Panc1 (cell line): ENCODE results near the gene PIP4K2A. TPM values are rescaled to one million over a fixed set of nuclear protein-coding genes. Genes with fewer than 3 reads are reported as not detected.

Source experiments
- ATAC-seq: fragments of 200-7000 bp; cut with Tn5 transposase; 2 replicates; pipeline ENCODE4 v1.9.1; 2020; ENCODE audit warnings: mild to moderate bottlenecking, moderate library complexity
- BruUV-seq: library from RNA; stranded (reverse); fragments of 400-500 nt; replicated peaks from 2 replicates; lab custom pipeline; 2021; lab: Mats Ljungman, UMichigan
- CTCF ChIA-PET: fragments of 300-600 bp; sonication (Branson Sonifier 250); formaldehyde crosslinking; loops from one replicate; lab custom pipeline; 2022; ENCODE audit warnings: antibody characterized with exemption; lab: Charles Lee
- POLR2A ChIA-PET: fragments of 300-600 bp; sonication (Branson Sonifier 250); formaldehyde crosslinking; loops from one replicate; lab custom pipeline; 2022; ENCODE audit warnings: antibody characterized with exemption; lab: Charles Lee
- DNase-seq: peaks from one replicate; pipeline ENCODE4 v3.0.0-alpha.2; 2010; ENCODE audit warnings: low read depth, low spot score
- H3K27ac ChIP-seq: 2 replicates; pipeline ENCODE4 v1.5.1; 2011; ENCODE audit warnings: mild to moderate bottlenecking, low read length, inconsistent platforms
- H3K27me3 ChIP-seq: fragments of 200-500 bp; sonication (Bioruptor generic); 2 replicates; pipeline ENCODE4 v1.6.0; 2014; ENCODE audit warnings: low read length, inconsistent platforms; ENCODE audit not compliant: control insufficient read depth, insufficient read depth
- H3K36me3 ChIP-seq: fragments of 200-500 bp; sonication (Bioruptor generic); 2 replicates; pipeline ENCODE4 v1.5.1; 2014; ENCODE audit warnings: inconsistent platforms, mild to moderate bottlenecking, low read length, moderate library complexity; ENCODE audit not compliant: control insufficient read depth, insufficient read depth
- H3K4me1 ChIP-seq: 2 replicates; pipeline ENCODE4 v1.5.1; 2011; ENCODE audit warnings: inconsistent platforms, mild to moderate bottlenecking, low read length, moderate library complexity; ENCODE audit not compliant: control insufficient read depth, insufficient read depth
- H3K4me3 ChIP-seq, 2 experiments: 2 replicates each; pipeline ENCODE4 v1.5.1; 2011 to 2012; ENCODE audit warnings: low read depth in 2 of 2, low read length in 2 of 2, mild to moderate bottlenecking in 2 of 2, inconsistent platforms in 1 of 2, moderate library complexity in 1 of 2
- H3K9me3 ChIP-seq: fragments of 200-500 bp; sonication (Bioruptor generic); 2 replicates; pipeline ENCODE4 v1.5.1; 2014; ENCODE audit warnings: low read depth, mild to moderate bottlenecking, inconsistent platforms, low read length, moderate library complexity; ENCODE audit not compliant: control insufficient read depth, insufficient read depth
- POLR2AphosphoS5 ChIP-seq: IDR thresholded peaks from 2 replicates; pipeline ENCODE4 v1.6.1; 2012; ENCODE audit warnings: mild to moderate bottlenecking, low read depth, low read length, moderate library complexity
- SIN3A ChIP-seq: IDR thresholded peaks from 2 replicates; pipeline ENCODE4 v1.6.1; 2012; ENCODE audit warnings: low read depth, mild to moderate bottlenecking, low read length, moderate library complexity, borderline replicate concordance; ENCODE audit not compliant: insufficient read depth
- TCF7L2 ChIP-seq: IDR thresholded peaks from 2 replicates; pipeline ENCODE4 v1.6.1; 2011; ENCODE audit warnings: mild to moderate bottlenecking, low read depth, low read length, inconsistent platforms
- in situ Hi-C: cut with HindIII; loops from 2 replicates; pipeline ENCODE4 v1.10.0; 2016; ENCODE audit warnings: low sequenced_read_pairs, low pct_unique_long_range_greater_than_20kb
- intact Hi-C: fragments of 100-400 bp; cut with micrococcal nuclease; formaldehyde crosslinking; loops from one replicate; pipeline ENCODE4 v1.10.0; 2022; ENCODE audit not compliant: unreplicated experiment
- total RNA-seq: library from RNA; stranded (reverse); gene quantifications from one replicate; pipeline ENCODE4 v1.2.1, GENCODE V29; 2021; ENCODE audit not compliant: unreplicated experiment
- TF ChIP-seq, protein P1 (sequence below): fragments of 450-650 bp; IDR thresholded peaks from 2 replicates; pipeline ENCODE4 v1.5.1; 2017; ENCODE audit warnings: mild to moderate bottlenecking
- TF ChIP-seq, protein P2 (sequence below), 2 experiments: IDR thresholded peaks; 2 replicates each; pipeline ENCODE4 v1.6.1; 2011 to 2012; ENCODE audit warnings: low read depth in 2 of 2, control low read depth in 1 of 2, low read length in 1 of 2, mild to moderate bottlenecking in 1 of 2, moderate library complexity in 1 of 2; ENCODE audit not compliant: insufficient read depth in 1 of 2

The PIP4K2A gene
- total RNA-seq, 1 experiment from 2014 or later: 25.2 TPM

DNA sequence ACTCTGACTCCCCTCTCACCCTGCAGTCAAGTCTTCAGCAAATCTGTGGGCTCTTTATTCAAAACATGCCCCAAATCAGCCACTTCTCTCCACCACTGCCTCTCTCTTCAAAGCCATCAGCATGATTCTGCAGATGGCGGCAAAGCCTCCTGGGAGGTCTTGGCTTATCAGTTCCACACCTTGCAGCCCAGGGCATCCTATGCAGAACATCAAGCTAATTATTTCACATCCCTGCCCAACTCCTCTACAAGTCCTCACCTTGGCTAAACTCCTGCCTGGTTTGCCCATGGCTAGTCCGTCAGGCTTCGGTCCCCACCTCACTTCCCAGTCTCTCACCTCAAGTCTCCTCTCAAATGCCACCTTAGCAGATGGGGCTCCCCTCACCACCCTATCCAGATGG, 70.2 kb downstream of the PIP4K2A start:
- no TSS peak for BruUV-seq
- in situ Hi-C loops: no loop called here
- no peak for ATAC-seq

DNA sequence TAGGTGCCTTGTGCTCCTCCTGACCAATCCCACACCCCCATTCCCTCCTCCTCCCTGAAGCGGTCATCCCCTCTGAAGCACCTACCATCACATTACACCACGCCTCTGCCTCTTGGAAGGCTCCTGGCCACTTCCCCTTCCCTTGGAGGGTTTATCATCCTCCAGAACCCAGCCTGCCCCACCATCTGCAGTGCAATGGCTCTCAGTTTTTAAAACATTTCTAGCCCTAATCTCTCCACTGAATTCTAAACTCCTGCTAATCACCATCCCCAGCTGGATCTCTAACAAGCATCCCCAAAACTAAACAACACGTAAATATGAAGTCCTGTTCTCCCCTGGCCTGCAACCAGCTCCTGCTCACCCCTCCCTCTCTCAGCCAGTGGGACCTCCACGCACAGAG, 70.6 kb downstream of the PIP4K2A start:
- TF ChIP-seq, protein P1, sequence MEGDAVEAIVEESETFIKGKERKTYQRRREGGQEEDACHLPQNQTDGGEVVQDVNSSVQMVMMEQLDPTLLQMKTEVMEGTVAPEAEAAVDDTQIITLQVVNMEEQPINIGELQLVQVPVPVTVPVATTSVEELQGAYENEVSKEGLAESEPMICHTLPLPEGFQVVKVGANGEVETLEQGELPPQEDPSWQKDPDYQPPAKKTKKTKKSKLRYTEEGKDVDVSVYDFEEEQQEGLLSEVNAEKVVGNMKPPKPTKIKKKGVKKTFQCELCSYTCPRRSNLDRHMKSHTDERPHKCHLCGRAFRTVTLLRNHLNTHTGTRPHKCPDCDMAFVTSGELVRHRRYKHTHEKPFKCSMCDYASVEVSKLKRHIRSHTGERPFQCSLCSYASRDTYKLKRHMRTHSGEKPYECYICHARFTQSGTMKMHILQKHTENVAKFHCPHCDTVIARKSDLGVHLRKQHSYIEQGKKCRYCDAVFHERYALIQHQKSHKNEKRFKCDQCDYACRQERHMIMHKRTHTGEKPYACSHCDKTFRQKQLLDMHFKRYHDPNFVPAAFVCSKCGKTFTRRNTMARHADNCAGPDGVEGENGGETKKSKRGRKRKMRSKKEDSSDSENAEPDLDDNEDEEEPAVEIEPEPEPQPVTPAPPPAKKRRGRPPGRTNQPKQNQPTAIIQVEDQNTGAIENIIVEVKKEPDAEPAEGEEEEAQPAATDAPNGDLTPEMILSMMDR: no peak
- no peak for TF ChIP-seq SIN3A
- TF ChIP-seq POLR2AphosphoS5: no peak
- TF ChIP-seq, protein P2, sequence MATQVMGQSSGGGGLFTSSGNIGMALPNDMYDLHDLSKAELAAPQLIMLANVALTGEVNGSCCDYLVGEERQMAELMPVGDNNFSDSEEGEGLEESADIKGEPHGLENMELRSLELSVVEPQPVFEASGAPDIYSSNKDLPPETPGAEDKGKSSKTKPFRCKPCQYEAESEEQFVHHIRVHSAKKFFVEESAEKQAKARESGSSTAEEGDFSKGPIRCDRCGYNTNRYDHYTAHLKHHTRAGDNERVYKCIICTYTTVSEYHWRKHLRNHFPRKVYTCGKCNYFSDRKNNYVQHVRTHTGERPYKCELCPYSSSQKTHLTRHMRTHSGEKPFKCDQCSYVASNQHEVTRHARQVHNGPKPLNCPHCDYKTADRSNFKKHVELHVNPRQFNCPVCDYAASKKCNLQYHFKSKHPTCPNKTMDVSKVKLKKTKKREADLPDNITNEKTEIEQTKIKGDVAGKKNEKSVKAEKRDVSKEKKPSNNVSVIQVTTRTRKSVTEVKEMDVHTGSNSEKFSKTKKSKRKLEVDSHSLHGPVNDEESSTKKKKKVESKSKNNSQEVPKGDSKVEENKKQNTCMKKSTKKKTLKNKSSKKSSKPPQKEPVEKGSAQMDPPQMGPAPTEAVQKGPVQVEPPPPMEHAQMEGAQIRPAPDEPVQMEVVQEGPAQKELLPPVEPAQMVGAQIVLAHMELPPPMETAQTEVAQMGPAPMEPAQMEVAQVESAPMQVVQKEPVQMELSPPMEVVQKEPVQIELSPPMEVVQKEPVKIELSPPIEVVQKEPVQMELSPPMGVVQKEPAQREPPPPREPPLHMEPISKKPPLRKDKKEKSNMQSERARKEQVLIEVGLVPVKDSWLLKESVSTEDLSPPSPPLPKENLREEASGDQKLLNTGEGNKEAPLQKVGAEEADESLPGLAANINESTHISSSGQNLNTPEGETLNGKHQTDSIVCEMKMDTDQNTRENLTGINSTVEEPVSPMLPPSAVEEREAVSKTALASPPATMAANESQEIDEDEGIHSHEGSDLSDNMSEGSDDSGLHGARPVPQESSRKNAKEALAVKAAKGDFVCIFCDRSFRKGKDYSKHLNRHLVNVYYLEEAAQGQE (IDR thresholded peaks at IDR 0.05; ENCODE audit: insufficient read depth in 1 of 2, low read depth in 2 of 2, low read length in 1 of 2): no peak
- no peak for TF ChIP-seq TCF7L2
- no peak for ATAC-seq
- no TSS peak for BruUV-seq
- POLR2A ChIA-PET: no interaction called here
- Histone ChIP-seq H3K4me3 (no peak overlapping the region), H3K9me3 (no peaks in the 10 kb centered on the region), H3K27ac (no peak overlapping the region), H3K27me3 (no peaks in the 10 kb centered on the region), H3K4me1 (no peaks in the 10 kb centered on the region; the same call in 1 of the 2 replicates), H3K36me3 (no peaks in the 10 kb centered on the region)
- DNase-seq: no peak
- intact Hi-C loops (no loop called here), in situ Hi-C loops (no loop called here)
- CTCF ChIA-PET: no interaction called here

More for the DNA sequence above, 70.2 kb downstream of the PIP4K2A start:
- ChIA-PET CTCF (no interaction called here), POLR2A (no interaction called here)
- no peaks in the 10 kb centered on the region for H3K36me3 ChIP-seq
- no peak for TF ChIP-seq TCF7L2
- no peak for TF ChIP-seq POLR2AphosphoS5
- TF ChIP-seq, protein P1: no peak
- TF ChIP-seq, protein P2 (IDR thresholded peaks at IDR 0.05; ENCODE audit: insufficient read depth in 1 of 2, low read depth in 2 of 2, low read length in 1 of 2): no peak
- no peak for TF ChIP-seq SIN3A
- H3K27ac ChIP-seq: no peak overlapping the region
- intact Hi-C loops: no loop called here
- no peak overlapping the region for H3K4me3 ChIP-seq
- no peak for DNase-seq
- H3K9me3 ChIP-seq: no peaks in the 10 kb centered on the region
- no peaks in the 10 kb centered on the region; the same call in 1 of the 2 replicates for H3K4me1 ChIP-seq
- no peaks in the 10 kb centered on the region for H3K27me3 ChIP-seq
